NOMO-1 treated with dmso at 0.1 percent for 144 hours (cell line): ENCODE results near the gene MARCHF6.
"Not testable (repeated sequence)": the region's sequence is repeated elsewhere in the genome, so short reads cannot be mapped to it uniquely, and the experiment has no call there.

Experiments used
- DNase-seq: peaks from one replicate; lab custom pipeline; 2025; ENCODE audit not compliant: unreplicated experiment; lab: John Stamatoyannopoulos, UW

Gene MARCHF6

GRCh38 chr5:10374046-10375022, 20.8 kb downstream of the MARCHF6 start:
- no peak for DNase-seq

DNA sequence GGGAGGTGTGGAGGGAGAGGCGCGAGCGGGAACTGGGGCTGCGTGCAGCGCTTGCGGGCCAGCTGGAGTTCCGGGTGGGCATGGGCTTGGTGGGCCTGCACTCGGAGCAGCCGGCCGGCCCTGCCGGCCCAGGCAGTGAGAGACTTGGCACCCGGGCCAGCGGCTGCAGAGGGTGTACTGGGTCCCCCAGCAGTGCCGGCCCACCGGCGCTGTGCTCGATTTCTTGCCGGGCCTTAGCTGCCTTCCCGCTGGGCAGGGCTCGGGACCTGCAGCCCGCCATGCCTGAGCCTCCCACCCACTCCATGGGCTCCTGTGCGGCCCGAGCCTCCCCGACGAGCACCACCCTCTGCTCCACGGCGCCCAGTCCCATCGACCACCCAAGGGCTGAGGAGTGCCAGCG, 21.7 kb downstream of the MARCHF6 start:
- not testable (repeated sequence) for DNase-seq

- DNase-seq = no peak
These were observed 23.0 kb downstream of the MARCHF6 start for GRCh38 chr5:10376544-10376943.

- DNase-seq = no peak
These were observed 23.6 kb downstream of the MARCHF6 start for GRCh38 chr5:10377081-10377480.

DNA sequence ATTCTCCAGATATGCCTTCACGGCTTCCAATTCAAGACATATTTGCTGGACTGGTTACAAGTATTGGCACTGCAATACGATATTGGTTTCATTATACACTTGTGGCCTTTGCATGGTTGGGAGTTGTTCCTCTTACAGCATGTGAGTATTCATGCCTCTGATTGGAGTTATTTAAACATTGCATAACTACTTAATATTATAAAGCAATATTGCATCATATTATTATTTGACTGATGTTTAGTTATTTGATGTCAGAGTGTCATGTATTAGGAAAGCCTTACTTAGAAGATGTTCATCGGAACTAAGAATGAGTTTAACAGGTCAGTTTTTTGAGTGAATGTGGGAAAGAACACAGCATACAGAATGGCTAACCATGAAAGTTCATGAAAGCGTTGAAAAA, 28.3 kb downstream of the MARCHF6 start:
- no peak for DNase-seq

GRCh38 chr5:10384483-10384882, 31.0 kb downstream of the MARCHF6 start:
- DNase-seq = no peak

DNA sequence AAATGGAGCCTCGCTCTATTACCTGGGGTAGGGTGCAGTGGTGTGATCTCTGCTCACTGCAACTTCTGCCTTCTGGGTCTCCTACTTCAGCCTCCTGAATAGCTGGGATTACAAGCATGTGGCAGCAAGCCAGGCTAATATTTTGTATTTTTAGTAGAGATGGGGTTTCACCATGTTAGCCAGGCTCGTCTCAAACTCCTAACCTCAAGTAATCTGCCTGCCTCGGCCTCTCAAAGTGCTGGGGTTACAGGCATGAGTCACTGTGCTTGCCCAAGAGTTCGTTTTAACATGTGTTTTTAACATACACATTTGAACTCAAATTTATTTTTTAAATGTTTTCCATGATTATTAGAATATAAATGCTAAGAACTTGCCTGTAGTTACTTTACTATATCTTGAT, 34.2 kb downstream of the MARCHF6 start:
- DNase-seq = peak; percentile 35

- no peak for DNase-seq
These were observed 37.6 kb downstream of the MARCHF6 start for GRCh38 chr5:10391130-10391529.

DNA sequence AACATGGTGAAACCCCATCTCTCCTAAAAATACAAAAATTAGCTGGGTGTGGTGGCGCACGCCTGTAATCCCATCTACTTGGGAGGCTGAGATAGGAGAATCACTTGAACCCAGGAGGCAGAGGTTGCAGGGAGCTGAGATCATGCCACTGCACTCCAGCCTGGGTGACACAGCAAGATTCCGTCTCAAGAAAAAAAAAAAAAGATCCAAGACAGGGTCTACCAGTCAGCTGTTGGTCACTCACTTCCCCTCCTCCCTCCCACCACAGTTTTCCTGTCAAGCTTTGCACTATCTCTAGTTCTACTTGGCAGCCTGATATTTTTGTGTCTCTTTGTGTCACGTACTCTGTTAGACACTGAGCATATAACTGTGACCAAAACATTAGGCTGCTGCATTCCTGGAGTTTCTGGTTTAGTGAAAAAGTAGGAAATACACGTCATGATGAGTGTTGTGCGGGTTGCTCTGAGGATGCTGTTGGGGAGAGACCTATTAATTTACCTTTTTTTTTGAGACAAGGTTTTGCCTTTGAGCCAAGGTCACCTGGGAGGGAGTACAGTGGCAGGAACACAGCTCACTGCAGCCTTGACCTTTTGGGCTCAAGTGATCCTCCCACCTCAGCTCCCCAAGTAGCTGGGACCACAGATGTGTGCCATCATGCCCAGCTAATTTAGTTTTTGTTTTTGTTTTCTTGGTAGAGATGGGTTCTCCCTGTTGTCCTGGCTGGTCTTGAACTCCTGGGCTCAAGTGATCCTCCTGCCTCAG, 39.3 kb downstream of the MARCHF6 start:
- DNase-seq = not testable (repeated sequence)

- DNase-seq = no peak
These were observed 40.0 kb downstream of the MARCHF6 start for GRCh38 chr5:10393491-10393890.

DNA sequence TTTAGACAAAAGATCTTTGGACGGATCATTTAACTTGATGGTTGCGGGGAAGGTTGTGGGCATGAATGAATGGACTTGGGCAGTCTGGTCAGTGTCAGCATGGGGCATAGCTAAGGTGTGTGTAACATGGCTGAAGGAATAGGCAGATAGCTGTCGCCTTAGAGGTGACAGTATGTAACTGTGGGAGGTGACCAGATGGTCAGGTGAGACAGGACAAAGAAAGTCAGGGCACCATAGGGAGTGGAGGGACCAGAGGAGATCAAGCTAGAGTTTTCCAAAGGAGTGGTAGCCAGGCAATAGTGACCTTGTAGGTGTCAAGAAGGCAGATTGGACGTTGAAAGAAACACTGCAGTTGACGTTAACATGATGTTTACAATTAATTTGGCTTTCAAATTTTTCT, 43.1 kb downstream of the MARCHF6 start:
- no peak for DNase-seq

- DNase-seq = no peak
These were observed 46.3 kb downstream of the MARCHF6 start for GRCh38 chr5:10399839-10400238.

DNA sequence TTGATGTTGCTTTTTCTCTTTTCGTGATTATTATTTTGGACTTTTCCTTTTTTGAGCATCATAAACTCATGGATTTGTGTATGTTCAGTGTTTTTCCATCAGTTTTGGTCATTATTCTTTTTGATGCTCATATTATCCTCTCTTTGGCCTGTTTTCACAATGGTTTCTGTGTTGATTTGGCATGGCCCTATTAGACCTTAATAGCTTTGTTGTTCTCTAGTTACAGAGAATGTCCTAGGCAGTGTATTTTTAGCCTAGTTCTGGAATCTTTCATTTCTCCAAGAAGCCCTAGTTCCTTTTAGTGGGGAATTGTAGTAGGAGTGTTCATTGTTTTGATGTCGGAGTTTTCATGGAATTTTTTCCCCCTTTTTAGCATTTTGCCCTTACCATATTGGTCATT, 46.9 kb downstream of the MARCHF6 start:
- DNase-seq = no peak

- DNase-seq = no peak
These were observed 47.3 kb downstream of the MARCHF6 start for GRCh38 chr5:10400831-10401230.

DNA sequence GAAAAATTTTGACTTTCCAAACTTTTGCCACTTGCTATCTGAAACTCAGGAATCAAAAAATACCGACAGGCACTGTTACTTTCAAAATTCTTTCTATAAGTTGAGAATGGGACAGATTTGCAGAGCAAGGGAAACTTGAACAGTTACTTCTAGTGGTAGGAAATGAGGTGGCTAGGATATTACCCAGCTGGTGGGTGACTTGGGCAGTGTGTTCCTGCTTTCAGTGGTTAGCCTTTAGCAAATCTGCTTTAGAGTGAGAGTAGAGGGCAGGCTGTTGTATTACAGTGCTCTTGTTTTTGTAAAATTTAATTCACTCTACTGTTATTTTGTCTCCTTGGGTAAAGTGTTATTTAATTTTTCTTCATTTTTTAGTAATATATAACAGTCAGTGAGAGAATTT, 48.0 kb downstream of the MARCHF6 start:
- DNase-seq = no peak
